Lower leg skin (tissue), 3 donors: Measurements from ENCODE around the gene TTLL5.

ENCODE experiments used
- POLR2A ChIP-seq, 2 donors: fragments of 450-650 bp; IDR thresholded peaks; one replicate each; pipeline ENCODE4 v1.6.1; 2016 to 2017; ENCODE audit warnings: antibody characterized with exemption in 2 of 2, mild to moderate bottlenecking in 1 of 2, moderate library complexity in 1 of 2
- TF ChIP-seq, protein P1 (sequence below), 3 donors: fragments of 450-650 bp; IDR thresholded peaks; one replicate each; pipeline ENCODE4 v1.5.1; 2016; ENCODE audit warnings: antibody characterized with exemption in 3 of 3, mild to moderate bottlenecking in 3 of 3, moderate library complexity in 2 of 3

DNA sequence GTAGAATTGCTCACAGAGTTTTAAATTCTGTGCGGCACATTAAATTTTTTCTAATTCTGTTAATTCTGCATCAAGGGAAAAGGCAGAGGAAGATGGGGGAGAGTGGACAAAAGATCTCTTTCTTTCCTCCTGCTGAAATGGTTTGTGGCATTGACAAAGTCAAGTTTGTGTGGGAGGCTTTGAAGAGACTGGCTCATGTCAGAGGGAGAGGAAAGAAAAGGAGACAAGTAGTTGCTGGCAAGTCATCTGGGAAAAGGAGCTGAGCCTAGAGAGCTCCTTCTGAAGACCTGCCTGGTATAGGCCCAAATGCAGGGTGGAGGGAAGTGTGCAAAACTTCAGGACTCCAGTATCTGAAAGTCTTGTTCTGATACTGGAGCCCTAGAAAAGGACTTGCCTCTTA, 36.3 kb downstream of the TTLL5 start:
- TF ChIP-seq, protein P1, sequence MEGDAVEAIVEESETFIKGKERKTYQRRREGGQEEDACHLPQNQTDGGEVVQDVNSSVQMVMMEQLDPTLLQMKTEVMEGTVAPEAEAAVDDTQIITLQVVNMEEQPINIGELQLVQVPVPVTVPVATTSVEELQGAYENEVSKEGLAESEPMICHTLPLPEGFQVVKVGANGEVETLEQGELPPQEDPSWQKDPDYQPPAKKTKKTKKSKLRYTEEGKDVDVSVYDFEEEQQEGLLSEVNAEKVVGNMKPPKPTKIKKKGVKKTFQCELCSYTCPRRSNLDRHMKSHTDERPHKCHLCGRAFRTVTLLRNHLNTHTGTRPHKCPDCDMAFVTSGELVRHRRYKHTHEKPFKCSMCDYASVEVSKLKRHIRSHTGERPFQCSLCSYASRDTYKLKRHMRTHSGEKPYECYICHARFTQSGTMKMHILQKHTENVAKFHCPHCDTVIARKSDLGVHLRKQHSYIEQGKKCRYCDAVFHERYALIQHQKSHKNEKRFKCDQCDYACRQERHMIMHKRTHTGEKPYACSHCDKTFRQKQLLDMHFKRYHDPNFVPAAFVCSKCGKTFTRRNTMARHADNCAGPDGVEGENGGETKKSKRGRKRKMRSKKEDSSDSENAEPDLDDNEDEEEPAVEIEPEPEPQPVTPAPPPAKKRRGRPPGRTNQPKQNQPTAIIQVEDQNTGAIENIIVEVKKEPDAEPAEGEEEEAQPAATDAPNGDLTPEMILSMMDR (IDR thresholded peaks at IDR 0.05): no peak
- no peak for TF ChIP-seq POLR2A (IDR thresholded peaks at IDR 0.05)
